Measurements from ENCODE around the gene CACNA2D1.

Gene CACNA2D1

DNA sequence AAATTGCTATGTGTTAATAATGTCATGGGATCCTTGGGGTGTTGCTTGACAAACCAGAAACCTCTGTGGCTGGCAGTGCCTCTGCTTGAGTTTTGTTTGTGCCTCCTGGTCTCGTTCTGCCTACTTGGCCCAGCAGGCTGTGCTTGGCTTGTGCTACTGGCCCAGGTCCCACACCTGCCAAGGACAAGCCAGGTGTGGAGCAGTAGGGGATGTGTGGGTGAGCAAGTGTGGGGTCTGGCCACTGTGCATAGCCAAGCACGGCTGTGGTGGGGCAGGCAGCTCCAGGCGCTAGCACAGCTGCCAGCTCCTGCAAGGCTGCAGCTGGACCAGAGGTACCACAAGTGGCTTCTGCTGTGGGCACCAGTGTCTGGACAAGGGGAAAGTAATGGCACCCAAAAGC is 524.1 kb downstream of the CACNA2D1 start:
- TF ChIP-seq RAD21 (IDR thresholded peaks at IDR 0.05; ENCODE audit: low read depth) (no peak), CREB1 (IDR thresholded peaks at IDR 0.05; ENCODE audit: low read depth) (no peak), FOXM1 (IDR thresholded peaks at IDR 0.05; ENCODE audit: borderline replicate concordance, low read depth) (no peak), TEAD4 (IDR thresholded peaks at IDR 0.05) (no peak), YY1 (IDR thresholded peaks at IDR 0.05; ENCODE audit: low read depth) (no peak), TAF1 (IDR thresholded peaks at IDR 0.05; ENCODE audit: low read depth) (no peak), NFIC (IDR thresholded peaks at IDR 0.05) (no peak), TCF12 (IDR thresholded peaks at IDR 0.05; ENCODE audit: low read depth) (no peak), EGR1 (IDR thresholded peaks at IDR 0.05) (no peak), EP300 (IDR thresholded peaks at IDR 0.05; ENCODE audit: borderline replicate concordance) (no peak), ZBTB7A (IDR thresholded peaks at IDR 0.05; ENCODE audit: low read depth) (no peak), CEBPB (IDR thresholded peaks at IDR 0.05) (no peak)
- TF ChIP-seq, protein P1, sequence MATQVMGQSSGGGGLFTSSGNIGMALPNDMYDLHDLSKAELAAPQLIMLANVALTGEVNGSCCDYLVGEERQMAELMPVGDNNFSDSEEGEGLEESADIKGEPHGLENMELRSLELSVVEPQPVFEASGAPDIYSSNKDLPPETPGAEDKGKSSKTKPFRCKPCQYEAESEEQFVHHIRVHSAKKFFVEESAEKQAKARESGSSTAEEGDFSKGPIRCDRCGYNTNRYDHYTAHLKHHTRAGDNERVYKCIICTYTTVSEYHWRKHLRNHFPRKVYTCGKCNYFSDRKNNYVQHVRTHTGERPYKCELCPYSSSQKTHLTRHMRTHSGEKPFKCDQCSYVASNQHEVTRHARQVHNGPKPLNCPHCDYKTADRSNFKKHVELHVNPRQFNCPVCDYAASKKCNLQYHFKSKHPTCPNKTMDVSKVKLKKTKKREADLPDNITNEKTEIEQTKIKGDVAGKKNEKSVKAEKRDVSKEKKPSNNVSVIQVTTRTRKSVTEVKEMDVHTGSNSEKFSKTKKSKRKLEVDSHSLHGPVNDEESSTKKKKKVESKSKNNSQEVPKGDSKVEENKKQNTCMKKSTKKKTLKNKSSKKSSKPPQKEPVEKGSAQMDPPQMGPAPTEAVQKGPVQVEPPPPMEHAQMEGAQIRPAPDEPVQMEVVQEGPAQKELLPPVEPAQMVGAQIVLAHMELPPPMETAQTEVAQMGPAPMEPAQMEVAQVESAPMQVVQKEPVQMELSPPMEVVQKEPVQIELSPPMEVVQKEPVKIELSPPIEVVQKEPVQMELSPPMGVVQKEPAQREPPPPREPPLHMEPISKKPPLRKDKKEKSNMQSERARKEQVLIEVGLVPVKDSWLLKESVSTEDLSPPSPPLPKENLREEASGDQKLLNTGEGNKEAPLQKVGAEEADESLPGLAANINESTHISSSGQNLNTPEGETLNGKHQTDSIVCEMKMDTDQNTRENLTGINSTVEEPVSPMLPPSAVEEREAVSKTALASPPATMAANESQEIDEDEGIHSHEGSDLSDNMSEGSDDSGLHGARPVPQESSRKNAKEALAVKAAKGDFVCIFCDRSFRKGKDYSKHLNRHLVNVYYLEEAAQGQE (IDR thresholded peaks at IDR 0.05; ENCODE audit: low read depth): no peak
- TF ChIP-seq, protein P2, sequence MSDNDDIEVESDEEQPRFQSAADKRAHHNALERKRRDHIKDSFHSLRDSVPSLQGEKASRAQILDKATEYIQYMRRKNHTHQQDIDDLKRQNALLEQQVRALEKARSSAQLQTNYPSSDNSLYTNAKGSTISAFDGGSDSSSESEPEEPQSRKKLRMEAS (IDR thresholded peaks at IDR 0.05): no peak
- TF ChIP-seq, protein P3, sequence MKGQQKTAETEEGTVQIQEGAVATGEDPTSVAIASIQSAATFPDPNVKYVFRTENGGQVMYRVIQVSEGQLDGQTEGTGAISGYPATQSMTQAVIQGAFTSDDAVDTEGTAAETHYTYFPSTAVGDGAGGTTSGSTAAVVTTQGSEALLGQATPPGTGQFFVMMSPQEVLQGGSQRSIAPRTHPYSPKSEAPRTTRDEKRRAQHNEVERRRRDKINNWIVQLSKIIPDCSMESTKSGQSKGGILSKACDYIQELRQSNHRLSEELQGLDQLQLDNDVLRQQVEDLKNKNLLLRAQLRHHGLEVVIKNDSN (IDR thresholded peaks at IDR 0.05): no peak

DNA sequence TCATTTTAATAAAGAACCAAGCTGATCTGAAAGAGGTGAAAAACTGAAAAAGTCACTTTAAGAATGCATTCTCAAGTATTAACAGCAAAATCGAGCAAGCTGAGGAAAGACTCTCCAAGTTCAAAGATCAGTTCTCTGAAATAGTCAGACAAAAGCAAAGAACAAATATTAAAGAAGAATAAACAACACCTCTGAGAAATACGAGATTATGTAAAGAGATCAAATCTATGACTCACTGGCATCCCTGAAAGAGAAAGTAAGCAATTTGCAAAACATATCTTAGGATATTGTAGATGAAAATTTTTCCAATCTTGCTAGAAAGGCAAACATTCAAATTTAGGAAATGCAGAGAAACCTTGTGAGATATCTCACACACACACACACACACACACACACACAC is 535.4 kb downstream of the CACNA2D1 start:
- TF ChIP-seq TEAD4 (IDR thresholded peaks at IDR 0.05) (no peak), RAD21 (IDR thresholded peaks at IDR 0.05; ENCODE audit: low read depth) (no peak), EGR1 (IDR thresholded peaks at IDR 0.05) (no peak), CEBPB (IDR thresholded peaks at IDR 0.05) (no peak), TCF12 (IDR thresholded peaks at IDR 0.05; ENCODE audit: low read depth) (no peak)
- TF ChIP-seq, protein P2 (IDR thresholded peaks at IDR 0.05): no peak

DNA sequence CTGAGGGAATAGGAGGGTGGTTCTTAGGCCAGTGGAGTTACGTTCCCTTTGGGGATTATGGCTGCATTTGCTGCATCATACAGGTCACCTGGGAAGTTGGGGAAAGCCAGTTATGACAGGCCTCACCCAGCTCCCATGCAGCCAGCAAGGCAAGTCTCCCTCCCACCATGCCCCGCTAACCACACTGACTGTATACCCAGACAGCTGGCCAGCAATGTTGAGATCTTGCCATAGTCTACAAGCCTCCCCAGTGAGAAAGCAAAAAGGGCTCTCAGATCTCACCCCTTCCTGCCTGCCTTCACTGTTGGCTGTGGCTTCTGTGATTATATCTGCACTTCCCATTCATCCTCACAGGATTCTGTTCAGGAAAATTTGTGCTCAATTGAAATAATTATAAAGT is 540.5 kb downstream of the CACNA2D1 start:
- TF ChIP-seq TAF1 (IDR thresholded peaks at IDR 0.05; ENCODE audit: low read depth): no peak
- no peak for TF ChIP-seq TEAD4 (IDR thresholded peaks at IDR 0.05)
- no peak for TF ChIP-seq NFIC (IDR thresholded peaks at IDR 0.05)
- TF ChIP-seq TCF12 (IDR thresholded peaks at IDR 0.05; ENCODE audit: low read depth): no peak
- no peak for TF ChIP-seq YY1 (IDR thresholded peaks at IDR 0.05; ENCODE audit: low read depth)
- TF ChIP-seq ZBTB7A (IDR thresholded peaks at IDR 0.05; ENCODE audit: low read depth): no peak
- TF ChIP-seq, protein P3 (IDR thresholded peaks at IDR 0.05): no peak
- no peak for TF ChIP-seq FOXM1 (IDR thresholded peaks at IDR 0.05; ENCODE audit: borderline replicate concordance, low read depth)
- TF ChIP-seq, protein P1 (IDR thresholded peaks at IDR 0.05; ENCODE audit: low read depth): no peak
- no peak for TF ChIP-seq CEBPB (IDR thresholded peaks at IDR 0.05)
- TF ChIP-seq, protein P2 (IDR thresholded peaks at IDR 0.05): no peak
- TF ChIP-seq EP300 (IDR thresholded peaks at IDR 0.05; ENCODE audit: borderline replicate concordance): no peak
- TF ChIP-seq RAD21 (IDR thresholded peaks at IDR 0.05; ENCODE audit: low read depth): no peak
- TF ChIP-seq CREB1 (IDR thresholded peaks at IDR 0.05; ENCODE audit: low read depth): no peak
- TF ChIP-seq EGR1 (IDR thresholded peaks at IDR 0.05): no peak

DNA sequence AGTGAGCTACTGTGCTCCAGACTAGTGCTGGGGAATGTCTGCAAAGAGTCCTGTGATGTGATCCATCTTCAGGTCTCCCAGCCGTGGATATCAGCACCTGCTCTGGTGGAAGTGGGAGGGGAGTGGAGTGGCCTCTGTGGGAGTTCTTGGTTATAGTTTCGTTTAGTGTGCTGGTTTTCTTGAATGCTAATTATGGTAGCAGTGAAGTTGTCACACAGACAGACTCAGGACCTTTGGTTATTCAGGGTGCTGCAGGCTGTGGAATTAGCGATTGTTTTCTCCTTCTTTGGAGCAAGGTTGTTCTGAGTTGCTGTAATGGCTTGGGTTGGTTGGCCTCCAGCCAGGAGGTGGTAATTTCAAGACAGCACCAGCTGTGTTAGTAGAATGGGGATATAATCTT is 541.0 kb downstream of the CACNA2D1 start:
- TF ChIP-seq NFIC (IDR thresholded peaks at IDR 0.05): no peak
- TF ChIP-seq FOXM1 (IDR thresholded peaks at IDR 0.05; ENCODE audit: borderline replicate concordance, low read depth): no peak
- TF ChIP-seq EP300 (IDR thresholded peaks at IDR 0.05; ENCODE audit: borderline replicate concordance): no peak
- TF ChIP-seq CEBPB (IDR thresholded peaks at IDR 0.05): no peak
- TF ChIP-seq, protein P3 (IDR thresholded peaks at IDR 0.05): no peak
- no peak for TF ChIP-seq TEAD4 (IDR thresholded peaks at IDR 0.05)
- TF ChIP-seq CREB1 (IDR thresholded peaks at IDR 0.05; ENCODE audit: low read depth): no peak
- TF ChIP-seq EGR1 (IDR thresholded peaks at IDR 0.05): no peak
- TF ChIP-seq, protein P1 (IDR thresholded peaks at IDR 0.05; ENCODE audit: low read depth): no peak
- no peak for TF ChIP-seq YY1 (IDR thresholded peaks at IDR 0.05; ENCODE audit: low read depth)
- no peak for TF ChIP-seq TAF1 (IDR thresholded peaks at IDR 0.05; ENCODE audit: low read depth)
- TF ChIP-seq, protein P2 (IDR thresholded peaks at IDR 0.05): no peak
- no peak for TF ChIP-seq RAD21 (IDR thresholded peaks at IDR 0.05; ENCODE audit: low read depth)
- no peak for TF ChIP-seq ZBTB7A (IDR thresholded peaks at IDR 0.05; ENCODE audit: low read depth)
- no peak for TF ChIP-seq TCF12 (IDR thresholded peaks at IDR 0.05; ENCODE audit: low read depth)

Data from Ishikawa (cell line).